ENCODE results near the gene ZNF787. TPM values are rescaled to one million over a fixed set of nuclear protein-coding genes. Genes with fewer than 3 reads are reported as not detected.

ZNF787 gene
- total and polyA plus RNA-seq, 4 experiments from 2014 or later = 0.67 to 34.1 (median 16.3) TPM

- peak overlapping the region in 1 of 2 donors; percentile 60 for H3K4me3 ChIP-seq (ENCODE audit: low read length in 2 of 2)
- CTCF ChIA-PET (ENCODE audit: partially characterized antibody) = no interaction called here
Measured at GRCh38 chr19:56120371-56121179, 520 bp downstream of the ZNF787 start.

DNA sequence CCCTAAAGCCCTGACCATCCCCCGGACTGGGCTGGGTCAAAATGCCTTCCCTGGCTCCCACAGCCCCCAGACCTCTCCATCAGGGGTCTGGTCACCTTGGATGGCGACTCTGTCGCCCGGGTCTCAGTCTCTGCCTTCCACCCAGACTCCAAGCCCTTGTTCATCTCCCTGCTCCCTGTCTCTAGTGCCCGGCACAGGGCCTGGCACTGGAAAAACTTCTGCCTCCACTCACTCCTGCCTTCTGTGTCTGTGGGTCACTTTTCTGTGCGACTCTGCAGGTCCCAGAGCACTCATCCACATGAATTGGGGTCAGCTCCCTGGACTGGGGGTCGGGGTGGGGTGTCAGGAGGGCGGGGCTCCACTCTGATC, 1.1 kb downstream of the ZNF787 start:
- no peak for DNase-seq
- intact Hi-C loops (cut with micrococcal nuclease) = loop anchor here (2.0 to 5.0 kb wide), 2 partner anchors 273 to 1928 kb away; partner anchors contain the start of genes TSEN34 and ZNF582
- no peaks in the 10 kb centered on the region for H3K27me3 Mint-ChIP-seq
- H3K4me1 Mint-ChIP-seq = peaks cover 21 to 53% (median 42%) of the 10 kb centered on the region in 4 donors
- peaks cover 0 to 9% of the 10 kb centered on the region in 2 donors for H3K36me3 Mint-ChIP-seq
- peak overlapping the region; percentile 79 for H3K27ac ChIP-seq (ENCODE audit: low read depth, low read length)
- peak overlapping the region in 1 of 2 donors; percentile 60 for H3K4me3 ChIP-seq (ENCODE audit: low read length in 2 of 2)
- H3K4me3 Mint-ChIP-seq = peak overlapping the region; percentile 64 to 87 (median 82)
- no peaks in the 10 kb centered on the region for H3K9me3 ChIP-seq (ENCODE audit: control insufficient read depth in 1 of 2, low read length in 2 of 2)
- H3K36me3 ChIP-seq (ENCODE audit: insufficient read depth, low read length) = no peaks in the 10 kb centered on the region
- peaks cover 0 to 2% (median 0%) of the 10 kb centered on the region in 8 donors for H3K9me3 Mint-ChIP-seq
- CTCF ChIA-PET (ENCODE audit: partially characterized antibody) = interaction anchor here (1.5 kb wide), 1 partner anchor 19 kb away, joined by 3 read pairs; no protein-coding TSS in a partner anchor
- H3K27ac Mint-ChIP-seq = peak overlapping the region; percentile 89 to 96 (median 89)
- peaks cover 19% of the 10 kb centered on the region for H3K4me1 ChIP-seq (ENCODE audit: insufficient read depth, low read length)
- no peaks in the 10 kb centered on the region for H3K27me3 ChIP-seq (ENCODE audit: insufficient read depth, low read length)
- POLR2A ChIA-PET (ENCODE audit: partially characterized antibody) = interaction anchor here (4.9 kb wide), 1 partner anchor 22 kb away, joined by 64 read pairs; the partner anchor contains the start of gene ZNF444

More at GRCh38 chr19:56120371-56121179, 520 bp downstream of the ZNF787 start:
- DNase-seq = peak; percentile 71 to 83 (median 82)
- H3K36me3 Mint-ChIP-seq = peaks cover 0 to 9% of the 10 kb centered on the region in 2 donors
- Histone ChIP-seq H3K27me3 (ENCODE audit: insufficient read depth, low read length) (no peaks in the 10 kb centered on the region), H3K27ac (ENCODE audit: low read depth, low read length) (peak overlapping the region; percentile 92), H3K36me3 (ENCODE audit: insufficient read depth, low read length) (no peaks in the 10 kb centered on the region), H3K9me3 (ENCODE audit: control insufficient read depth in 1 of 2, low read length in 2 of 2) (no peaks in the 10 kb centered on the region), H3K4me1 (ENCODE audit: insufficient read depth, low read length) (peaks cover 19% of the 10 kb centered on the region)
- intact Hi-C loops (cut with micrococcal nuclease) = loop anchor here (1.0 to 5.0 kb wide), 5 partner anchors 21 to 1928 kb away; partner anchors contain the start of genes TSEN34, ZNF444, ZNF582 and ZSCAN5A
- H3K4me1 Mint-ChIP-seq = peaks cover 21 to 50% (median 40%) of the 10 kb centered on the region in 4 donors
- H3K9me3 Mint-ChIP-seq = peaks cover 0 to 2% (median 0%) of the 10 kb centered on the region in 8 donors
- POLR2A ChIA-PET (ENCODE audit: partially characterized antibody) = interaction anchor here (0.6 to 4.9 kb wide), 8 partner anchors 9 to 1120 kb away, joined by 3 to 64 read pairs (median 4); partner anchors contain the start of genes FIZ1, ZNF444, ZNF805 and ZSCAN5A
- H3K4me3 Mint-ChIP-seq = peak overlapping the region; percentile 79 to 97 (median 86)
- H3K27me3 Mint-ChIP-seq = no peaks in the 10 kb centered on the region
- peak overlapping the region; percentile 89 to 97 (median 90) for H3K27ac Mint-ChIP-seq

DNA sequence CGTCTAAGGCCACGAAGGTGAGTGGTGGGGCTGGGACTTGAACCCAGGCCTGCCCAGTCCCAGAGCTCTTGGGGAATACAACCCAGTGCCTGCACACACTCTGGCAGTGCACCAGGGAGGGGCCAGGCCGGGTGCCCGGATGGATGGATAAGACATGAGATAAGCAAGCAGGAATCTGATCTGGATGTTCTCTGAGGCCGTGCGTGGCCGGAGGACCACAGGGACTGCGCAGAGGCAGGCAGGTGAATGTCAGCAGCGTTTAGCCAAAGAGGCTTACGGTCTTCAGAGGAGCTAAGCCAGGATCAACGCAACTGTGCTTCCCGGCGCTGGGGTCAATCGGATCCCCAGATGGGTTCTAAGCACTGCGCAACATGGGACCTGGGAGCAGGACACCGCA, 1.5 kb downstream of the ZNF787 start:
- Histone ChIP-seq H3K4me1 (ENCODE audit: insufficient read depth, low read length) (peaks cover 19% of the 10 kb centered on the region), H3K27ac (ENCODE audit: low read depth, low read length) (peak overlapping the region; percentile 79), H3K4me3 (ENCODE audit: low read length in 2 of 2) (no peak overlapping the region), H3K36me3 (ENCODE audit: insufficient read depth, low read length) (no peaks in the 10 kb centered on the region), H3K9me3 (ENCODE audit: control insufficient read depth in 1 of 2, low read length in 2 of 2) (no peaks in the 10 kb centered on the region), H3K27me3 (ENCODE audit: insufficient read depth, low read length) (no peaks in the 10 kb centered on the region)
- Mint-ChIP-seq H3K36me3 (peaks cover 0 to 9% of the 10 kb centered on the region in 2 donors), H3K4me3 (peak overlapping the region; percentile 64 to 87 (median 82)), H3K27ac (peak overlapping the region; percentile 89 to 96 (median 89)), H3K9me3 (peaks cover 0 to 2% (median 0%) of the 10 kb centered on the region in 8 donors), H3K4me1 (peaks cover 23 to 54% (median 43%) of the 10 kb centered on the region in 4 donors), H3K27me3 (no peaks in the 10 kb centered on the region)
- DNase-seq = no peak
- intact Hi-C loops (cut with micrococcal nuclease) = no loop called here
- CTCF ChIA-PET (ENCODE audit: partially characterized antibody) = interaction anchor here (1.4 to 1.5 kb wide), 2 partner anchors 19 to 47 kb away, joined by 3 read pairs; no protein-coding TSS in a partner anchor
- POLR2A ChIA-PET (ENCODE audit: partially characterized antibody) = interaction anchor here (4.9 kb wide), 1 partner anchor 22 kb away, joined by 64 read pairs; the partner anchor contains the start of gene ZNF444

DNA sequence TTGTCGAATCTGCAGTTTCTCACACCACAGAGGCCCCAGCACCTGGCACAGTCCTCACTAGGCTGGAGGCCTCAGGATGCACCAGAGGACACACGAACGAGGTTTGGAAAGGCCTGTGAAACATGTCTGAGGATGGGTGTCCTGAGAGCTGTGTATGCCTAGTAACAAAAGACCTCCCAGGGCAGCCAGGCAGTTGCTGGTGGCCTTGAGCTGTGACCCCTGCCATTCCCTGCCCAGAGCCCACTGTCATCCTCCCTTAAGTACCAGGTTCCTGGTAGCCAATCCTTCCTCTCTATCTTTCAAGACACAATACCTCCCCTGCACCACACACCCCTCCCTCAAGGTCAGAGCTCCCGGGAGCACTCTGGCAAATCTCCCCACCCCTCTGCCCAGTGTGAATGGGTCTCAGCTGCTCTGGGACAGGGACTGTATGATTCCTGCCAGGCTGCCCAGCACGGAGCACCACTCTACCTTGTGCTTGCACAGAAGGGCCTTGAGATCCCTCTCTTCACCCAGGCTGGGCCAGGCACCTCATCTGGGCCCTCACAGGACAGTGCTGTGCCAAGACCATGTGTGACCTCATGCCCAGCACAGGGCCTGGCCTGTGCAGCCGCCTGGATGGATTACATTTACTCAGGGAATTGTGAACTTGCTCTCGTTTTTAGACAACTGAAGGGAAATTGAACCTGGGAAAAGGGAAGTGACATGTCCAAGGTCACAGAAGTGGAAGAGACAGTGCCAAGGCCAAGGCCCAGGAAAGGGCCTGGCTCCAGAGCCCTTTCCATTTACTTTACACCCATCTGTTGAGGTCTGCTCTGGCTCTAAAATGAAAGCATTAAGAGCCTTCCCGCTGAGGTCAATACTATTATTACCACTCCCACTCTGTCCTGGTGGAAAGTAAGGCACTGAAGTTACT, 2.2 kb downstream of the ZNF787 start:
- Mint-ChIP-seq H3K4me3 (peak overlapping the region; percentile 64 to 87 (median 82)), H3K27ac (peak overlapping the region; percentile 89 to 96 (median 89)), H3K27me3 (no peaks in the 10 kb centered on the region), H3K36me3 (peaks cover 0 to 9% of the 10 kb centered on the region in 2 donors), H3K4me1 (peaks cover 24 to 58% (median 46%) of the 10 kb centered on the region in 4 donors), H3K9me3 (peaks cover 0 to 2% (median 0%) of the 10 kb centered on the region in 8 donors)
- Histone ChIP-seq H3K36me3 (ENCODE audit: insufficient read depth, low read length) (no peaks in the 10 kb centered on the region), H3K27ac (ENCODE audit: low read depth, low read length) (peak overlapping the region; percentile 79), H3K4me3 (ENCODE audit: low read length in 2 of 2) (no peak overlapping the region), H3K27me3 (ENCODE audit: insufficient read depth, low read length) (no peaks in the 10 kb centered on the region), H3K4me1 (ENCODE audit: insufficient read depth, low read length) (peaks cover 19% of the 10 kb centered on the region), H3K9me3 (ENCODE audit: control insufficient read depth in 1 of 2, low read length in 2 of 2) (no peaks in the 10 kb centered on the region)
- no peak for DNase-seq
- intact Hi-C loops (cut with micrococcal nuclease) = no loop called here
- ChIA-PET CTCF (ENCODE audit: partially characterized antibody) (interaction anchor here (1.4 to 1.5 kb wide), 2 partner anchors 20 to 48 kb away, joined by 3 read pairs; no protein-coding TSS in a partner anchor), POLR2A (ENCODE audit: partially characterized antibody) (interaction anchor here (4.9 kb wide), 1 partner anchor 23 kb away, joined by 64 read pairs; the partner anchor contains the start of gene ZNF444)

- H3K4me3 ChIP-seq (ENCODE audit: low read length in 2 of 2) = no peak overlapping the region
- H3K27me3 ChIP-seq (ENCODE audit: insufficient read depth, low read length) = no peaks in the 10 kb centered on the region
- H3K36me3 ChIP-seq (ENCODE audit: insufficient read depth, low read length) = no peaks in the 10 kb centered on the region
- ChIA-PET POLR2A (ENCODE audit: partially characterized antibody) (no interaction called here), CTCF (ENCODE audit: partially characterized antibody) (no interaction called here)
- Mint-ChIP-seq H3K27me3 (no peaks in the 10 kb centered on the region), H3K4me1 (peaks cover 30 to 66% (median 53%) of the 10 kb centered on the region in 4 donors), H3K9me3 (peaks cover 0 to 2% (median 0%) of the 10 kb centered on the region in 8 donors), H3K4me3 (peak overlapping the region in 2 of 8 donors; percentile 17 to 35), H3K27ac (peak overlapping the region in 2 of 7 donors; percentile 62 to 89), H3K36me3 (peaks cover 0 to 9% of the 10 kb centered on the region in 2 donors)
- no peak overlapping the region for H3K27ac ChIP-seq (ENCODE audit: low read depth, low read length)
- no peak for DNase-seq
- H3K4me1 ChIP-seq (ENCODE audit: insufficient read depth, low read length) = peaks cover 30% of the 10 kb centered on the region
- intact Hi-C loops (cut with micrococcal nuclease) = no loop called here
- no peaks in the 10 kb centered on the region for H3K9me3 ChIP-seq (ENCODE audit: control insufficient read depth in 1 of 2, low read length in 2 of 2)
Measured at GRCh38 chr19:56117889-56118288, 3.2 kb downstream of the ZNF787 start.

- no peak for DNase-seq
- Mint-ChIP-seq H3K27me3 (no peaks in the 10 kb centered on the region), H3K9me3 (peaks cover 0 to 2% (median 0%) of the 10 kb centered on the region in 8 donors), H3K36me3 (peaks cover 0 to 9% of the 10 kb centered on the region in 2 donors), H3K4me3 (peak overlapping the region in 1 of 8 donors; percentile 35), H3K4me1 (peaks cover 33 to 71% (median 56%) of the 10 kb centered on the region in 4 donors), H3K27ac (peak overlapping the region in 2 of 7 donors; percentile 32 to 55)
- Histone ChIP-seq H3K27me3 (ENCODE audit: insufficient read depth, low read length) (no peaks in the 10 kb centered on the region), H3K4me3 (ENCODE audit: low read length in 2 of 2) (no peak overlapping the region), H3K36me3 (ENCODE audit: insufficient read depth, low read length) (no peaks in the 10 kb centered on the region), H3K27ac (ENCODE audit: low read depth, low read length) (no peak overlapping the region), H3K4me1 (ENCODE audit: insufficient read depth, low read length) (peaks cover 31% of the 10 kb centered on the region), H3K9me3 (ENCODE audit: control insufficient read depth in 1 of 2, low read length in 2 of 2) (no peaks in the 10 kb centered on the region)
- intact Hi-C loops (cut with micrococcal nuclease) = no loop called here
- CTCF ChIA-PET (ENCODE audit: partially characterized antibody) = no interaction called here
- POLR2A ChIA-PET (ENCODE audit: partially characterized antibody) = no interaction called here
Measured at GRCh38 chr19:56117376-56117884, 3.7 kb downstream of the ZNF787 start.
